Measurements from ENCODE around the gene PHAF1. TPM values are rescaled to one million over a fixed set of nuclear protein-coding genes. Genes with fewer than 3 reads are reported as not detected.

The PHAF1 gene
- total RNA-seq, 1 experiment from 2014 or later = 34.4 TPM

DNA sequence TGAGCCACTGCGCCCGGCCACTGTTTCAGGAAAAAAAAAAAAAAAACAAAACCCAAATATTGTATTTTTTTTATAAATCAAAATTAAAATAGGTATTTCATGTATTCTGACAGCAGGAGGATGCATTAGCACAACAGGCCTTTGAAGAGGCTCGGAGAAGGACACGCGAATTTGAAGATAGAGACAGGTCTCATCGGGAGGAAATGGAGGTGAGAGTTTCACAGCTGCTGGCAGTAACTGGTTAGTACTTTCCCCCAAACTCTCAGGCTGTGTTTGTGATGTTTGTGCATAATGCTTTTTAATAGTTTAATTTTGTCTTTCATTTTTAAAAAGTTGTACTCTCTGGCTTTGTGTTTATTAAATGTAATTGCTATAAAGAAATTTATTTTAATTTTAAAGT lies 27.6 kb upstream of the PHAF1 start:
- no peak for DNase-seq
- no peaks in the 10 kb centered on the region for H3K27me3 Mint-ChIP-seq (ENCODE audit: insufficient read depth, unreplicated experiment)
- no peak overlapping the region for H3K4me3 Mint-ChIP-seq (ENCODE audit: unreplicated experiment)
- intact Hi-C loops (cut with micrococcal nuclease; ENCODE audit: unreplicated experiment) = no loop called here
- CTCF ChIA-PET = no interaction called here
- H3K4me1 Mint-ChIP-seq (ENCODE audit: low read depth, unreplicated experiment) = no peaks in the 10 kb centered on the region
- no peak overlapping the region for H3K4me3 ChIP-seq (ENCODE audit: low read depth, low read length)
- H3K27me3 ChIP-seq (replicated peaks; ENCODE audit: control insufficient read depth, insufficient read depth, low read length) = no peaks in the 10 kb centered on the region
- H3K4me1 ChIP-seq = no peaks in the 10 kb centered on the region
- no TSS peak for BruUV-seq (replicated peaks)
- H3K36me3 ChIP-seq (ENCODE audit: control insufficient read depth, insufficient read depth, low read length) = peaks cover 2% of the 10 kb centered on the region; the same call in 1 of the 2 replicates
- peaks cover 18% of the 10 kb centered on the region for H3K36me3 Mint-ChIP-seq (ENCODE audit: insufficient read depth, unreplicated experiment)
- H3K9me3 Mint-ChIP-seq (ENCODE audit: unreplicated experiment) = no peaks in the 10 kb centered on the region
- POLR2A ChIA-PET = interaction anchor here (0.5 kb wide), 1 partner anchor 186 kb away, joined by 8 read pairs; no protein-coding TSS in a partner anchor
- no peak for TF ChIP-seq CTCF (IDR thresholded peaks at IDR 0.05; ENCODE audit: insufficient read depth in 1 of 2, low read depth in 1 of 2, low read length in 1 of 2, severe bottlenecking in 1 of 2, unreplicated experiment in 1 of 2)
- no peaks in the 10 kb centered on the region for H3K9me3 ChIP-seq
- no peak overlapping the region for H3K27ac Mint-ChIP-seq (ENCODE audit: unreplicated experiment)

DNA sequence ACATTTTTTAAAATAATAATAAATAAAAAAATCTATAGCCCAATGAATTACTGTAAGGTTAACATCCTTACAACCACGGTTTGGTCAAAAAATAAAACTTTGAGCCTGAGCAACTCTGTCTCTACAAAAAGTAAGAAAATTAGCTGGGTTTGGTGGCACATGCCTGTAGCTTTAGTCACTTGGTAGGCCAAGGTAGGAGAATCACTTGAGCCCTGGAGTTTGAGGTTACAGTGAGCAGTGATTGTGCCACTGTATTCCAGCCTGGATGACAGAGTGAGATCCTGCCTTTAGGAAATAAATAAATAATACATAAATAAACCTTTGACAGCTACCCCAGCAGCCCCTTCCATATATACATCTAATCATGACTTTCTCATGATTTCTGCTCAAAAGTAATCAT lies 26.9 kb upstream of the PHAF1 start:
- POLR2A ChIA-PET = interaction anchor here (0.7 kb wide), 1 partner anchor 60 kb away, joined by 4 read pairs; no protein-coding TSS in a partner anchor
- H3K4me1 Mint-ChIP-seq (ENCODE audit: low read depth, unreplicated experiment) = no peaks in the 10 kb centered on the region
- no TSS peak for BruUV-seq (replicated peaks)

DNA sequence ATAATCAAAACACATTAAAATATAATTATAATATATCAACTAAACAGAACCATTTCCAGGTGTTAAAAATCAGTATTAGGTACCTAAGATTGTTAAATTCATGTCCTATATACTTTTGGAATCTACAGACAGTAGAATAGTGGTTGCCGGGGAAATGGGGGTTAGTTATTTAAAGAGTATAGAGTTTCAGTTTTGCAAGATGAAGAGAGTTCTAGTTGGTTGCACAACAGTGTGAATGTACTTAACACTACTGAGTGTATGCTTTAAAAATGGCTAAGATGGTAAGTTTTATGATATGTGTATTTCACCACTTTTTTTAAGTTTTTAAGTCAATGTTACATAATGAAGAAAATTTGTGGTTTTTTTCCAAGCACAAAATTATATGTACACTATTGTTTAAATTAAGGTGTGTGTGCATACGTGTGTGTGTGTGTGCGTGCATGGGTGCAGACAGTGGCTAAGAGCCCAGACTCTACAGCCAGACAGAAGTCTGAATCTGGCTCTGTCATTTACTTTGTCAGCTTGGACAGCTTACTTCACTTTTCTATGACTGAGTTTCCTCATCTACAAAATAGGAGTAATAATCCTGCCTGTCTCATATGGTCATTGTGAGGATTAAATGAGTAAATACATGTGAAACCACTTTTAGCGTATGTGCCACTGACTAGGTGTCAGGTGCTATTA lies 25.3 kb upstream of the PHAF1 start:
- POLR2A ChIA-PET = no interaction called here
- Histone ChIP-seq H3K4me3 (ENCODE audit: low read depth, low read length) (no peak overlapping the region), H3K9me3 (no peaks in the 10 kb centered on the region), H3K27me3 (replicated peaks; ENCODE audit: control insufficient read depth, insufficient read depth, low read length) (no peaks in the 10 kb centered on the region), H3K4me1 (peaks cover 5% of the 10 kb centered on the region; the same call in 1 of the 2 replicates), H3K36me3 (ENCODE audit: control insufficient read depth, insufficient read depth, low read length) (peaks cover 2% of the 10 kb centered on the region; the same call in 1 of the 2 replicates)
- H3K27ac Mint-ChIP-seq (ENCODE audit: unreplicated experiment) = no peak overlapping the region
- H3K27me3 Mint-ChIP-seq (ENCODE audit: insufficient read depth, unreplicated experiment) = no peaks in the 10 kb centered on the region
- DNase-seq = no peak
- H3K36me3 Mint-ChIP-seq (ENCODE audit: insufficient read depth, unreplicated experiment) = peaks cover 29% of the 10 kb centered on the region
- H3K4me1 Mint-ChIP-seq (ENCODE audit: low read depth, unreplicated experiment) = no peaks in the 10 kb centered on the region
- intact Hi-C loops (cut with micrococcal nuclease; ENCODE audit: unreplicated experiment) = no loop called here
- no TSS peak for BruUV-seq (replicated peaks)
- no peak overlapping the region for H3K4me3 Mint-ChIP-seq (ENCODE audit: unreplicated experiment)
- CTCF ChIA-PET = interaction anchor here (0.6 to 1.9 kb wide), 2 partner anchors 15 to 66 kb away, joined by 4 read pairs; no protein-coding TSS in a partner anchor
- no peak for TF ChIP-seq CTCF (IDR thresholded peaks at IDR 0.05; ENCODE audit: insufficient read depth in 1 of 2, low read depth in 1 of 2, low read length in 1 of 2, severe bottlenecking in 1 of 2, unreplicated experiment in 1 of 2)
- no peaks in the 10 kb centered on the region for H3K9me3 Mint-ChIP-seq (ENCODE audit: unreplicated experiment)

More for the DNA sequence above, 26.9 kb upstream of the PHAF1 start:
- DNase-seq = no peak
- Histone ChIP-seq H3K27me3 (replicated peaks; ENCODE audit: control insufficient read depth, insufficient read depth, low read length) (no peaks in the 10 kb centered on the region), H3K36me3 (ENCODE audit: control insufficient read depth, insufficient read depth, low read length) (peaks cover 2% of the 10 kb centered on the region; the same call in 1 of the 2 replicates), H3K9me3 (no peaks in the 10 kb centered on the region), H3K4me3 (ENCODE audit: low read depth, low read length) (no peak overlapping the region), H3K4me1 (no peaks in the 10 kb centered on the region)
- intact Hi-C loops (cut with micrococcal nuclease; ENCODE audit: unreplicated experiment) = no loop called here
- CTCF ChIA-PET = interaction anchor here (0.6 to 1.9 kb wide), 2 partner anchors 9 to 65 kb away, joined by 3 to 4 read pairs; no protein-coding TSS in a partner anchor
- H3K27ac Mint-ChIP-seq (ENCODE audit: unreplicated experiment) = no peak overlapping the region
- H3K9me3 Mint-ChIP-seq (ENCODE audit: unreplicated experiment) = no peaks in the 10 kb centered on the region
- H3K27me3 Mint-ChIP-seq (ENCODE audit: insufficient read depth, unreplicated experiment) = no peaks in the 10 kb centered on the region
- no peak overlapping the region for H3K4me3 Mint-ChIP-seq (ENCODE audit: unreplicated experiment)
- H3K36me3 Mint-ChIP-seq (ENCODE audit: insufficient read depth, unreplicated experiment) = peaks cover 21% of the 10 kb centered on the region
- no peak for TF ChIP-seq CTCF (IDR thresholded peaks at IDR 0.05; ENCODE audit: insufficient read depth in 1 of 2, low read depth in 1 of 2, low read length in 1 of 2, severe bottlenecking in 1 of 2, unreplicated experiment in 1 of 2)

All from Caco-2 (cell line).